Measurements from ENCODE around the gene FANCF. TPM values are rescaled to one million over a fixed set of nuclear protein-coding genes. Genes with fewer than 3 reads are reported as not detected.
A peak's percentile ranks its signal among the peaks of the same experiment; 100 is the strongest.
"Not testable (repeated sequence)": the region's sequence is repeated elsewhere in the genome, so short reads cannot be mapped to it uniquely, and the experiment has no call there.

FANCF gene
- 10.9 and 11.8 TPM in 2 replicates for total RNA-seq

- peak; percentile 99 for DNase-seq (ENCODE audit: extremely low read depth, low read depth, low spot score)
Measured at GRCh38 chr11:22625448-22626287, at the start of gene FANCF. Gene FANCF (minus strand): TSS chr11:22625823. CDS start chr11:22625810, 13 bp downstream.

GRCh38 chr11:22674470-22675439, 49.1 kb upstream of the FANCF start:
- no peak for DNase-seq (ENCODE audit: extremely low read depth, low read depth, low spot score)

- no peak for DNase-seq (ENCODE audit: extremely low read depth, low read depth, low spot score)
Measured at GRCh38 chr11:22671751-22672150, 46.1 kb upstream of the FANCF start.

GRCh38 chr11:22670830-22671229, 45.2 kb upstream of the FANCF start:
- no peak for DNase-seq (ENCODE audit: extremely low read depth, low read depth, low spot score)

- DNase-seq (ENCODE audit: extremely low read depth, low read depth, low spot score) = no peak
Measured at GRCh38 chr11:22669368-22669767, 43.7 kb upstream of the FANCF start.

- no peak for DNase-seq (ENCODE audit: extremely low read depth, low read depth, low spot score)
Measured at GRCh38 chr11:22668005-22668796, 42.6 kb upstream of the FANCF start.

GRCh38 chr11:22666688-22667439, 41.2 kb upstream of the FANCF start:
- DNase-seq (ENCODE audit: extremely low read depth, low read depth, low spot score) = no peak

GRCh38 chr11:22666325-22666687, 40.7 kb upstream of the FANCF start, which contains the start of gene GAS2:
Gene GAS2 (plus strand): TSS chr11:22666611. CDS start chr11:22674870, 8,259 bp downstream.
- no peak for DNase-seq (ENCODE audit: extremely low read depth, low read depth, low spot score)

- DNase-seq (ENCODE audit: extremely low read depth, low read depth, low spot score) = no peak
Measured at GRCh38 chr11:22659783-22660182, 34.2 kb upstream of the FANCF start.

GRCh38 chr11:22657101-22657694, 31.6 kb upstream of the FANCF start:
- no peak for DNase-seq (ENCODE audit: extremely low read depth, low read depth, low spot score)

GRCh38 chr11:22656130-22656529, 30.5 kb upstream of the FANCF start:
- no peak for DNase-seq (ENCODE audit: extremely low read depth, low read depth, low spot score)

- not testable (repeated sequence) for DNase-seq (ENCODE audit: extremely low read depth, low read depth, low spot score)
Measured at GRCh38 chr11:22652346-22652745, 26.7 kb upstream of the FANCF start.

GRCh38 chr11:22641559-22641958, 15.9 kb upstream of the FANCF start:
- DNase-seq (ENCODE audit: extremely low read depth, low read depth, low spot score) = no peak

- DNase-seq (ENCODE audit: extremely low read depth, low read depth, low spot score) = no peak
Measured at GRCh38 chr11:22640862-22641261, 15.2 kb upstream of the FANCF start.

GRCh38 chr11:22635689-22636088, 10.1 kb upstream of the FANCF start:
- DNase-seq (ENCODE audit: extremely low read depth, low read depth, low spot score) = no peak

- no peak for DNase-seq (ENCODE audit: extremely low read depth, low read depth, low spot score)
Measured at GRCh38 chr11:22634897-22635629, 9.4 kb upstream of the FANCF start.

- no peak for DNase-seq (ENCODE audit: extremely low read depth, low read depth, low spot score)
Measured at GRCh38 chr11:22633354-22633902, 7.8 kb upstream of the FANCF start.

- DNase-seq (ENCODE audit: extremely low read depth, low read depth, low spot score) = no peak
Measured at GRCh38 chr11:22627421-22627820, 1.8 kb upstream of the FANCF start.
